HepG2 (cell line): Measurements from ENCODE around the gene HOMEZ. TPM values are rescaled to one million over a fixed set of nuclear protein-coding genes. Genes with fewer than 3 reads are reported as not detected.

Experiments
- ARNT2 ChIP-seq: sonication (generic); formaldehyde crosslinking; IDR thresholded peaks from 2 replicates; pipeline ENCODE4 v1.8.0; 2022; ENCODE audit warnings: mild to moderate bottlenecking, low read depth, missing genetic modification reagents, moderate library complexity
- CBX5 ChIP-seq: sonication (generic); formaldehyde crosslinking; IDR thresholded peaks from 2 replicates; pipeline ENCODE4 v1.4.0; 2020; ENCODE audit warnings: missing genetic modification reagents, borderline replicate concordance
- ELF3 ChIP-seq: IDR thresholded peaks from 2 replicates; pipeline ENCODE4 v1.6.1; 2016; ENCODE audit warnings: missing genetic modification reagents, missing compliant biosample characterization
- ETV6 ChIP-seq: sonication (generic); formaldehyde crosslinking; conservative IDR thresholded peaks from 2 replicates; pipeline ENCODE4 v1.4.0; 2020; ENCODE audit warnings: missing genetic modification reagents
- FLYWCH1 ChIP-seq: sonication (generic); formaldehyde crosslinking; IDR thresholded peaks from 2 replicates; pipeline ENCODE4 v1.8.1; 2023; ENCODE audit warnings: mild to moderate bottlenecking, missing genetic modification reagents
- HNRNPL ChIP-seq: fragments of 200-400 bp; formaldehyde crosslinking; IDR thresholded peaks from 2 replicates; pipeline ENCODE4 v1.6.1; 2017; ENCODE audit warnings: mild to moderate bottlenecking, low read depth, low read length
- IRF2 ChIP-seq: IDR thresholded peaks from 2 replicates; pipeline ENCODE4 v1.6.1; 2018; ENCODE audit warnings: missing genetic modification reagents, missing compliant biosample characterization
- POGZ ChIP-seq: sonication (generic); formaldehyde crosslinking; IDR thresholded peaks from 2 replicates; pipeline ENCODE4 v1.4.0; 2020; ENCODE audit warnings: mild to moderate bottlenecking, missing genetic modification reagents
- PTBP1 ChIP-seq: fragments of 200-400 bp; formaldehyde crosslinking; IDR thresholded peaks from 2 replicates; pipeline ENCODE4 v1.6.1; 2018; ENCODE audit warnings: low read length, low read depth; ENCODE audit not compliant: poor library complexity, severe bottlenecking
- RBM39 ChIP-seq: fragments of 200-400 bp; formaldehyde crosslinking; IDR thresholded peaks from one replicate; pipeline ENCODE4 v1.6.1; 2018; ENCODE audit warnings: antibody characterized with exemption, mild to moderate bottlenecking, low read depth, low read length; ENCODE audit not compliant: poor library complexity, severe bottlenecking
- SIX1 ChIP-seq: sonication (generic); formaldehyde crosslinking; IDR thresholded peaks from 2 replicates; pipeline ENCODE4 v1.4.0; 2020; ENCODE audit warnings: missing genetic modification reagents, borderline replicate concordance
- SOX5 ChIP-seq: IDR thresholded peaks from 2 replicates; pipeline ENCODE4 v1.6.1; 2016; ENCODE audit warnings: borderline replicate concordance
- ZNF224 ChIP-seq: sonication (generic); formaldehyde crosslinking; IDR thresholded peaks from 2 replicates; pipeline ENCODE4 v1.5.0; 2020; ENCODE audit warnings: mild to moderate bottlenecking, missing genetic modification reagents
- ZNF512 ChIP-seq: sonication (generic); formaldehyde crosslinking; IDR thresholded peaks from 2 replicates; pipeline ENCODE4 v1.4.0; 2020; ENCODE audit warnings: mild to moderate bottlenecking, missing genetic modification reagents
- ZNF691 ChIP-seq: sonication (generic); formaldehyde crosslinking; IDR thresholded peaks from 2 replicates; pipeline ENCODE4 v1.4.0; 2020; ENCODE audit warnings: missing genetic modification reagents, low read depth, mild to moderate bottlenecking, borderline replicate concordance
- ZNF7 ChIP-seq: IDR thresholded peaks from 2 replicates; pipeline ENCODE4 v1.6.1; 2016; ENCODE audit warnings: missing biosample characterization, missing genetic modification reagents
- ZNF816 ChIP-seq: sonication (generic); formaldehyde crosslinking; IDR thresholded peaks from 2 replicates; pipeline ENCODE4 v1.8.0; 2022; ENCODE audit warnings: missing genetic modification reagents, mild to moderate bottlenecking, borderline replicate concordance
- ZNF879 ChIP-seq: sonication (generic); formaldehyde crosslinking; IDR thresholded peaks from 2 replicates; pipeline ENCODE4 v1.8.1; 2023; ENCODE audit warnings: missing genetic modification reagents
- polyA plus RNA-seq, 8 experiments: library from polyadenylated mRNA; depleted of rRNA in 3 of 8; stranded (reverse) in 7 of 8; unstranded in 1 of 8; fragments of >200 nt; fragmentation: Illumina TruSeq in 4 of 8; extraction: Trizol in 4 of 8; gene quantifications; 2 replicates each; pipeline versions ENCODE4 v1.2.1 to v1.2.3, GENCODE V29; 2011 to 2016; ENCODE audit warnings: low read depth in 4 of 8, missing spikeins in 1 of 8, mixed read lengths in 1 of 8; ENCODE audit not compliant: insufficient read depth in 1 of 8
- total RNA-seq, 5 experiments: library from RNA; depleted of rRNA; stranded (reverse); fragments of >200 nt; fragmentation: Illumina TruSeq; extraction: Trizol; gene quantifications; 2 replicates each; pipeline ENCODE4 v1.2.3, GENCODE V29; 2016; ENCODE audit warnings: low read depth in 1 of 5
- TF ChIP-seq, protein P1 (sequence below): sonication (generic); formaldehyde crosslinking; IDR thresholded peaks from 2 replicates; pipeline ENCODE4 v1.5.1; 2020; ENCODE audit warnings: missing genetic modification reagents, mild to moderate bottlenecking, borderline replicate concordance
- TF ChIP-seq, protein P2 (sequence below): sonication (generic); formaldehyde crosslinking; conservative IDR thresholded peaks from 2 replicates; pipeline ENCODE4 v1.8.0; 2022; ENCODE audit warnings: low read depth, missing genetic modification reagents
- TF ChIP-seq, protein P3 (sequence below): sonication (generic); formaldehyde crosslinking; IDR thresholded peaks from 2 replicates; pipeline ENCODE4 v1.8.1; 2023; ENCODE audit warnings: mild to moderate bottlenecking, missing genetic modification reagents

HOMEZ gene
- total and polyA plus RNA-seq, 2 of the 13 experiments (the other 11 are each of a cell fraction or from before 2014, with no cell fraction given) = 14.5 to 31.8 TPM

- TF ChIP-seq, protein P1, sequence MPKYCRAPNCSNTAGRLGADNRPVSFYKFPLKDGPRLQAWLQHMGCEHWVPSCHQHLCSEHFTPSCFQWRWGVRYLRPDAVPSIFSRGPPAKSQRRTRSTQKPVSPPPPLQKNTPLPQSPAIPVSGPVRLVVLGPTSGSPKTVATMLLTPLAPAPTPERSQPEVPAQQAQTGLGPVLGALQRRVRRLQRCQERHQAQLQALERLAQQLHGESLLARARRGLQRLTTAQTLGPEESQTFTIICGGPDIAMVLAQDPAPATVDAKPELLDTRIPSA = no peak
- no peak for TF ChIP-seq ZNF7 (CRISPR knock-in tag)
- TF ChIP-seq FLYWCH1 = no peak
- no peak for TF ChIP-seq IRF2 (CRISPR knock-in tag)
- TF ChIP-seq SIX1 (CRISPR knock-in tag) = no peak
- no peak for TF ChIP-seq ZNF691 (CRISPR knock-in tag)
- TF ChIP-seq ZNF512 = no peak
- TF ChIP-seq RBM39 = peak; percentile 10
- TF ChIP-seq, protein P2, sequence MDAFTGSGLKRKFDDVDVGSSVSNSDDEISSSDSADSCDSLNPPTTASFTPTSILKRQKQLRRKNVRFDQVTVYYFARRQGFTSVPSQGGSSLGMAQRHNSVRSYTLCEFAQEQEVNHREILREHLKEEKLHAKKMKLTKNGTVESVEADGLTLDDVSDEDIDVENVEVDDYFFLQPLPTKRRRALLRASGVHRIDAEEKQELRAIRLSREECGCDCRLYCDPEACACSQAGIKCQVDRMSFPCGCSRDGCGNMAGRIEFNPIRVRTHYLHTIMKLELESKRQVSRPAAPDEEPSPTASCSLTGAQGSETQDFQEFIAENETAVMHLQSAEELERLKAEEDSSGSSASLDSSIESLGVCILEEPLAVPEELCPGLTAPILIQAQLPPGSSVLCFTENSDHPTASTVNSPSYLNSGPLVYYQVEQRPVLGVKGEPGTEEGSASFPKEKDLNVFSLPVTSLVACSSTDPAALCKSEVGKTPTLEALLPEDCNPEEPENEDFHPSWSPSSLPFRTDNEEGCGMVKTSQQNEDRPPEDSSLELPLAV (CRISPR knock-in tag) = no peak
- no peak for TF ChIP-seq ZNF816 (CRISPR knock-in tag)
- TF ChIP-seq, protein P3, sequence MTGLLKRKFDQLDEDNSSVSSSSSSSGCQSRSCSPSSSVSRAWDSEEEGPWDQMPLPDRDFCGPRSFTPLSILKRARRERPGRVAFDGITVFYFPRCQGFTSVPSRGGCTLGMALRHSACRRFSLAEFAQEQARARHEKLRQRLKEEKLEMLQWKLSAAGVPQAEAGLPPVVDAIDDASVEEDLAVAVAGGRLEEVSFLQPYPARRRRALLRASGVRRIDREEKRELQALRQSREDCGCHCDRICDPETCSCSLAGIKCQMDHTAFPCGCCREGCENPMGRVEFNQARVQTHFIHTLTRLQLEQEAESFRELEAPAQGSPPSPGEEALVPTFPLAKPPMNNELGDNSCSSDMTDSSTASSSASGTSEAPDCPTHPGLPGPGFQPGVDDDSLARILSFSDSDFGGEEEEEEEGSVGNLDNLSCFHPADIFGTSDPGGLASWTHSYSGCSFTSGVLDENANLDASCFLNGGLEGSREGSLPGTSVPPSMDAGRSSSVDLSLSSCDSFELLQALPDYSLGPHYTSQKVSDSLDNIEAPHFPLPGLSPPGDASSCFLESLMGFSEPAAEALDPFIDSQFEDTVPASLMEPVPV (CRISPR knock-in tag) = no peak
- TF ChIP-seq ZNF224 (CRISPR knock-in tag) = no peak
- no peak for TF ChIP-seq ETV6
- TF ChIP-seq ELF3 = no peak
- TF ChIP-seq ZNF879 (CRISPR knock-in tag) = 0 out of 2 replicates have a peak, but pooled peaks have one; percentile 25
- peak; percentile 94 for TF ChIP-seq PTBP1
- no peak for TF ChIP-seq CBX5 (CRISPR knock-in tag)
- TF ChIP-seq SOX5 (CRISPR knock-in tag) = no peak
- TF ChIP-seq HNRNPL = no peak
- TF ChIP-seq POGZ (CRISPR knock-in tag) = no peak
- TF ChIP-seq ARNT2 (CRISPR knock-in tag) = peak; percentile 44; the same call in 1 of the 2 replicates
Observed at GRCh38 chr14:23307687-23308644, 22.0 kb upstream of the HOMEZ start (continued).
